A549 (cell line): Measurements from ENCODE around the gene PPP1R9B.

ENCODE experiments used
- CEBPB ChIP-seq, 2 experiments: fragments of >200 bp in 1 of 2; sonication (Bioruptor Twin) in 1 of 2; formaldehyde crosslinking in 1 of 2; IDR thresholded peaks; 2 replicates each; pipeline ENCODE4 v1.6.1; 2012 to 2016
- EHMT2 ChIP-seq: fragments of 200-600 bp; sonication (generic); IDR thresholded peaks from 2 replicates; pipeline ENCODE4 v1.6.1; 2016; ENCODE audit warnings: antibody characterized with exemption, low read depth, mild to moderate bottlenecking, moderate library complexity
- EP300 ChIP-seq, 2 experiments: fragments of >200 bp; sonication (Bioruptor Twin); formaldehyde crosslinking; IDR thresholded peaks; 2 replicates in 1 of 2; 3 replicates in 1 of 2; pipeline ENCODE4 v1.6.1; 2016 to 2017
- KDM1A ChIP-seq: fragments of 200-600 bp; sonication (generic); IDR thresholded peaks from 2 replicates; pipeline ENCODE4 v1.6.1; 2016; ENCODE audit warnings: low read depth, mild to moderate bottlenecking
- MAFK ChIP-seq: fragments of 450-650 bp; IDR thresholded peaks from 2 replicates; pipeline ENCODE4 v1.6.1; 2014; ENCODE audit not compliant: partially characterized antibody
- POLR2A ChIP-seq: IDR thresholded peaks from 2 replicates; pipeline ENCODE4 v1.6.1; 2012; ENCODE audit warnings: mild to moderate bottlenecking, low read length
- SMC3 ChIP-seq: fragments of >200 bp; sonication (Bioruptor Twin); formaldehyde crosslinking; IDR thresholded peaks from 3 replicates; pipeline ENCODE4 v1.6.1; 2018; ENCODE audit warnings: inconsistent platforms
- SREBF2 ChIP-seq: fragments of 450-650 bp; IDR thresholded peaks from 2 replicates; pipeline ENCODE4 v1.6.1; 2014; ENCODE audit warnings: mild to moderate bottlenecking, moderate library complexity
- USF2 ChIP-seq: fragments of 450-650 bp; IDR thresholded peaks from 2 replicates; pipeline ENCODE4 v1.6.1; 2014; ENCODE audit warnings: antibody characterized with exemption
- TF ChIP-seq, protein P1 (sequence below): fragments of >200 bp; sonication (Bioruptor Twin); formaldehyde crosslinking; IDR thresholded peaks from 3 replicates; pipeline ENCODE4 v1.5.1; 2016
- TF ChIP-seq, protein P2 (sequence below): IDR thresholded peaks from 2 replicates; pipeline ENCODE4 v1.6.1; 2012

DNA sequence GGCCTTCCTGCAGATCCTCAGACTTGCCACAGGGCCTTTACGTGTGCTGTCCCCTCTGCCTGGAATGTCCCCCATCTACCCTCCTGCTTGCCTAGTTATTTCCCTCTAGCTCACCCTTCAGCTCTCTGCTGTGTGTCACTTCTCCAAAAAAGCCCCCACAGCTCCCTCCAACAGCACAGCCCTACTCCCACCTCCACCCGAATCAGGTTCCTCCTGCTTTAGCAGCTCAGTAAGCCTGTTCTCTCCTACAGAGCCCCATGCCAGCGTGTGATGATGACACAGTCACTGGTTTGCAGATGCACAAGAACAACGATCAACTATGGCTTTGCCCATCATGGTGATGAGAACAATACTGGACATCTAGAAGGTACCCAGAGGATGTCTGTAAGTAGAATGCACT, 13.4 kb downstream of the PPP1R9B start:
- TF ChIP-seq, protein P1, sequence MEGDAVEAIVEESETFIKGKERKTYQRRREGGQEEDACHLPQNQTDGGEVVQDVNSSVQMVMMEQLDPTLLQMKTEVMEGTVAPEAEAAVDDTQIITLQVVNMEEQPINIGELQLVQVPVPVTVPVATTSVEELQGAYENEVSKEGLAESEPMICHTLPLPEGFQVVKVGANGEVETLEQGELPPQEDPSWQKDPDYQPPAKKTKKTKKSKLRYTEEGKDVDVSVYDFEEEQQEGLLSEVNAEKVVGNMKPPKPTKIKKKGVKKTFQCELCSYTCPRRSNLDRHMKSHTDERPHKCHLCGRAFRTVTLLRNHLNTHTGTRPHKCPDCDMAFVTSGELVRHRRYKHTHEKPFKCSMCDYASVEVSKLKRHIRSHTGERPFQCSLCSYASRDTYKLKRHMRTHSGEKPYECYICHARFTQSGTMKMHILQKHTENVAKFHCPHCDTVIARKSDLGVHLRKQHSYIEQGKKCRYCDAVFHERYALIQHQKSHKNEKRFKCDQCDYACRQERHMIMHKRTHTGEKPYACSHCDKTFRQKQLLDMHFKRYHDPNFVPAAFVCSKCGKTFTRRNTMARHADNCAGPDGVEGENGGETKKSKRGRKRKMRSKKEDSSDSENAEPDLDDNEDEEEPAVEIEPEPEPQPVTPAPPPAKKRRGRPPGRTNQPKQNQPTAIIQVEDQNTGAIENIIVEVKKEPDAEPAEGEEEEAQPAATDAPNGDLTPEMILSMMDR = no peak
- no peak for TF ChIP-seq CEBPB (IDR thresholded peaks at IDR 0.05)
- TF ChIP-seq POLR2A = no peak
- TF ChIP-seq KDM1A = no peak
- TF ChIP-seq SREBF2 = no peak
- TF ChIP-seq SMC3 = no peak
- TF ChIP-seq EHMT2 = no peak
- no peak for TF ChIP-seq EP300 (IDR thresholded peaks at IDR 0.05)
- TF ChIP-seq, protein P2, sequence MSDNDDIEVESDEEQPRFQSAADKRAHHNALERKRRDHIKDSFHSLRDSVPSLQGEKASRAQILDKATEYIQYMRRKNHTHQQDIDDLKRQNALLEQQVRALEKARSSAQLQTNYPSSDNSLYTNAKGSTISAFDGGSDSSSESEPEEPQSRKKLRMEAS = no peak
- no peak for TF ChIP-seq USF2
- TF ChIP-seq MAFK = no peak
